Activated naive CD8-positive, alpha-beta T cell treated with anti-CD3 and anti-CD28 coated beads, Interleukin-2, amount 10 ng/mL, durations not matched to agents 7 days and 5 days (primary cell): ENCODE data around the gene SCUBE1. TPM values are rescaled to one million over a fixed set of nuclear protein-coding genes. Genes with fewer than 3 reads are reported as not detected.

Experiments
- ATAC-seq: fragments of 150-1000 bp; cut with Tn5 transposase; one replicate; pipeline ENCODE4 v1.10.0; 2021; ENCODE audit warnings: low read depth, moderate library complexity
- POLR2A ChIA-PET: fragments of 350-600 bp; sonication (Branson Sonifier 250); formaldehyde crosslinking; loops from one replicate; lab custom pipeline; 2021; ENCODE audit warnings: antibody characterized with exemption; lab: Charles Lee
- DNase-seq: peaks from one replicate; pipeline ENCODE4 v3.0.0; 2021
- H3K27ac Mint-ChIP-seq: one replicate; pipeline ENCODE4 v1.8.0; 2022; ENCODE audit warnings: mild to moderate bottlenecking, mixed read lengths
- H3K27me3 Mint-ChIP-seq: one replicate; pipeline ENCODE4 v1.8.0; 2022; ENCODE audit warnings: mild to moderate bottlenecking, moderate library complexity, mixed read lengths
- H3K36me3 Mint-ChIP-seq: one replicate; pipeline ENCODE4 v1.8.0; 2021; ENCODE audit warnings: mild to moderate bottlenecking, mixed read lengths
- H3K4me1 Mint-ChIP-seq: one replicate; pipeline ENCODE4 v1.8.0; 2021; ENCODE audit warnings: mixed read lengths
- H3K4me3 Mint-ChIP-seq: one replicate; pipeline ENCODE4 v1.8.0; 2022; ENCODE audit warnings: mild to moderate bottlenecking, moderate library complexity, mixed read lengths
- H3K9me3 Mint-ChIP-seq: one replicate; pipeline ENCODE4 v1.8.0; 2021; ENCODE audit warnings: mixed read lengths
- total RNA-seq, 2 experiments: library from RNA; stranded (reverse); gene quantifications; one replicate each; pipeline ENCODE4 v1.2.3, GENCODE V29; 2021

Gene SCUBE1
- total RNA-seq, 2 experiments from 2014 or later: 0.03 to 0.20 TPM

DNA sequence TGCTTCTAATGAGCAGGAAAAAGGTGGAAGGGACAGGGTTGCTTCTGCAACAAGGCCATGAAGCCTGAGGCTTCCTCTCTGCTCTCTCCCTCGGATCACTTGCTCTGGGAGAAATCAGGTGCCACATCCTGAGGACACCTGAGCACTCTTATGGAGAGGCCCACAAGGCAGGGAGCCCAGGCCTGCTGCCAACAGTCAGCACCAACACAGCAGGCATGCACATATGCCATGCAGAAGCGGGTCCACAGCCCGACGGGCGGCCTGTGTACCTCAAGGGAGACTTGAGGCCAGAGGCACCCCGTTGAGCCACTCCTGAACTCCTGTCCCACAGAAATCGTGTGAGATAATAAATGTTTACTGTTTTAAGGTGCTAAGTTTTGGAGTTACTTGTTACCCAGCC, 165.7 kb downstream of the SCUBE1 start:
- Mint-ChIP-seq H3K4me1 (no peaks in the 10 kb centered on the region), H3K27me3 (no peaks in the 10 kb centered on the region), H3K27ac (no peak overlapping the region), H3K9me3 (no peaks in the 10 kb centered on the region), H3K36me3 (peaks cover 21% of the 10 kb centered on the region), H3K4me3 (no peak overlapping the region)
- POLR2A ChIA-PET: no interaction called here
- no peak for ATAC-seq
- DNase-seq: no peak

GRCh38 chr22:43176090-43176489, 167.1 kb downstream of the SCUBE1 start:
- H3K4me3 Mint-ChIP-seq: no peak overlapping the region
- no peaks in the 10 kb centered on the region for H3K9me3 Mint-ChIP-seq
- H3K36me3 Mint-ChIP-seq: peaks cover 21% of the 10 kb centered on the region
- H3K27me3 Mint-ChIP-seq: no peaks in the 10 kb centered on the region
- no peak overlapping the region for H3K27ac Mint-ChIP-seq
- ATAC-seq (no peak), DNase-seq (no peak)
- POLR2A ChIA-PET: no interaction called here
- peaks cover 2% of the 10 kb centered on the region for H3K4me1 Mint-ChIP-seq

GRCh38 chr22:43174941-43175531, 168.1 kb downstream of the SCUBE1 start:
- H3K9me3 Mint-ChIP-seq: no peaks in the 10 kb centered on the region
- POLR2A ChIA-PET: no interaction called here
- DNase-seq (no peak), ATAC-seq (no peak)
- H3K27ac Mint-ChIP-seq: no peak overlapping the region
- H3K4me3 Mint-ChIP-seq: no peak overlapping the region
- H3K4me1 Mint-ChIP-seq: peaks cover 6% of the 10 kb centered on the region
- peaks cover 21% of the 10 kb centered on the region for H3K36me3 Mint-ChIP-seq
- no peaks in the 10 kb centered on the region for H3K27me3 Mint-ChIP-seq

DNA sequence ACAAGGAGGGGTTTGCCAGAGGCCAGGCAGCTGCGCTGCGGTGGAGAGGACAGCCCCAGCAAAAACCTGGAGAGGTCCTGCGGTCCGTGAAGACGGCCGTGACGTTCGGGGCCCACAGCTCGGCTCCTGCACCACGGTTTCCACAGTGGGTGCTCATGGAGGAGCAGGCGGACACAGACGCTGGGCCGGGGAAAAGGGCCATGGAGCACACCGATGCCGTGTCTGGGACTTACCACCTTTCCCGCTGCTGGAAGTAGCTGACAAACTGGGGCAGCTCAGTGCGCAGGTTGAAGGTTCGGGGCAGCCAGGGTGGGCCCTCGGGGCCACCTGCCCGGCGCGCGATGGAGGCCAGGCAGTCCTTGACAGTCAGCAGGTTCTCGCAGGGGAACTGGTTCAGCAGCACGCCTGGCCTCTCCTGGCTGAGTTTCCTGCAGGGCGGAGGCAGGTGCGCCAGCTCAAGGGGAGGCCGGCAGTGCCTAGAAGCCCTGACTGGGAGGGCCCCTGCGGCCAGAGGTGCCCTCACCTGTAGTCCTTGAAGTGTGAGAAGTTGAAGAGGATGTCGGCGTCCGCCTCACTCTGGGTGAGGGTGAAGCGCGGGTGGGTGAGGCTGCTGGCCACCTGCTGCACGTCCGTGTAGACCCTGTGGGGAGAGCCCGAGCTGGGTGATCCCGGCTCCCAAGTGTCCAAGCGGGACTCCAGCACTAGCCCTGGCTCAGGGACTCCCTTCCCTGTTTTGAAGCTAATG, 169.0 kb downstream of the SCUBE1 start:
- no peak for ATAC-seq
- H3K36me3 Mint-ChIP-seq: peaks cover 14% of the 10 kb centered on the region
- peaks cover 6% of the 10 kb centered on the region for H3K4me1 Mint-ChIP-seq
- no peaks in the 10 kb centered on the region for H3K27me3 Mint-ChIP-seq
- no peaks in the 10 kb centered on the region for H3K9me3 Mint-ChIP-seq
- no peak for DNase-seq
- H3K27ac Mint-ChIP-seq: no peak overlapping the region
- POLR2A ChIA-PET: no interaction called here
- no peak overlapping the region for H3K4me3 Mint-ChIP-seq

- Mint-ChIP-seq H3K27me3 (no peaks in the 10 kb centered on the region), H3K27ac (no peak overlapping the region), H3K9me3 (no peaks in the 10 kb centered on the region), H3K4me1 (peaks cover 6% of the 10 kb centered on the region), H3K36me3 (peaks cover 9% of the 10 kb centered on the region), H3K4me3 (no peak overlapping the region)
- no peak for DNase-seq
- POLR2A ChIA-PET: no interaction called here
- no peak for ATAC-seq
Observed at GRCh38 chr22:43173566-43173965, 169.6 kb downstream of the SCUBE1 start.

GRCh38 chr22:43172191-43172590, 171.0 kb downstream of the SCUBE1 start:
- no peak for ATAC-seq
- H3K4me3 Mint-ChIP-seq: no peak overlapping the region
- no peaks in the 10 kb centered on the region for H3K9me3 Mint-ChIP-seq
- no peak overlapping the region for H3K27ac Mint-ChIP-seq
- H3K4me1 Mint-ChIP-seq: peaks cover 6% of the 10 kb centered on the region
- H3K36me3 Mint-ChIP-seq: peaks cover 5% of the 10 kb centered on the region
- H3K27me3 Mint-ChIP-seq: no peaks in the 10 kb centered on the region
- POLR2A ChIA-PET: no interaction called here
- DNase-seq: no peak

DNA sequence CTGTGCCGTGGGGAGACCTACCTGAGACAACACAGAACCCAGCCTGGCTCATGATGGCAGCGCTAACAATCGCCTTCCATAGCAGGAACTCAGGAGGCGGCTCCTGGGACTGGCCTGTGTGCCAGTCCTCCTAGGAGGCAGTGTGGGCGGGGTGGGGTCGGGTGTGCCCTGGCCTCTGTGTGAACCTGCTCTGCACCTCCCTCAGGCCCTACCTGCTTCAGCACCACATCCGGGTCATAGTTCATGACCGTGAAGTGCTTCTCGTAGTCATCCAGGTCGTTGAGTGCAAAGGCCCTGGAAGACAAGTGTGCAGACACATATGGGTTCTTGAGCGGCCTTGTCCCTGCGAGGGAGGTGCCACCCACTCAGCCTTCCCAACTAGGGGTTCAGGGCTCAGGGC, 171.6 kb downstream of the SCUBE1 start:
- ATAC-seq (no peak), DNase-seq (no peak)

DNA sequence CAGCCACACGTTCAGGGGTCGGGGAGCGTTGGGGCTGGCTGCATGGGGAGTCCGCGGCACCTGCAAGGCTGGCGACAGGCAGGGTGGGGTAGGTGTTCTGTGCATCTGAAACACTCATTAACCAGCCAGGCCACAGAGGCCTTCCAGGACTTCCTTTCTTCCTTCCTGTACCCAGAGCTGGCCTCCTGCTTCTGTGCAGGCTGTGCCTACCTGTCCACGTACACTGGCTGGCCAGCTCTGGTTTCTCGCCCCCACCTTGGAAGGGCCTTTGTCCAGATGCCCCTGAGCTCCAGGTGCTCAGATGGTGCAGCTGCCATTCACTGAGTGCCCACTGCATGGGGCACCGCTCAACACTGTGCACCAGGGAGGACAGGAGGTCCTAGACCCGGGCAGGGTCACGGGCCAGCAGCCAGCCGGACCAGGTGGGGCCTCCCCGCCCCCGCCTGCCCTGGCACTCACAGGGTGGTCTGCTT, 172.1 kb downstream of the SCUBE1 start:
- Mint-ChIP-seq H3K4me3 (no peak overlapping the region), H3K27ac (peak overlapping the region; percentile 56), H3K4me1 (peaks cover 6% of the 10 kb centered on the region), H3K9me3 (no peaks in the 10 kb centered on the region), H3K36me3 (peaks cover 3% of the 10 kb centered on the region), H3K27me3 (no peaks in the 10 kb centered on the region)
- no peak for ATAC-seq
- POLR2A ChIA-PET: no interaction called here
- no peak for DNase-seq

More for the DNA sequence above, 171.6 kb downstream of the SCUBE1 start:
- Mint-ChIP-seq H3K36me3 (peaks cover 5% of the 10 kb centered on the region), H3K9me3 (no peaks in the 10 kb centered on the region), H3K4me3 (no peak overlapping the region), H3K27ac (peak overlapping the region; percentile 45), H3K27me3 (no peaks in the 10 kb centered on the region), H3K4me1 (peaks cover 6% of the 10 kb centered on the region)
- POLR2A ChIA-PET: no interaction called here

DNA sequence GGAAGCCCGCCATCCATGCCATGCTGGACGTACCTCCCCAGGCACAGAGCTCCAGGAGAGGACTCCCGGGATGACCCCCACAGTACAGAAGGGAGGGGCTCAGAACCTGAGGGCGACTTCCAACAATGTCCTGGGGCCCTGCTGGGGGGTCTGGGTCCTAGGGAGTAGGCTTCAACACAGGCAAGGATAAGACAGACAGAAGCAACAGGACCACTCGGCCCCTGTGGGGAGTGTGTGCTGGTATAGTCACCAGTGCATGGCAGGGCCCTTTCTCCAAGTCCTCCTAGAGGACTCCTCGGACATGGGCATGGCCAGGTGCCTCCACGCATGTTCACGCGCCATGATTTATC, 173.1 kb downstream of the SCUBE1 start:
- POLR2A ChIA-PET: interaction anchor here (0.5 kb wide), 1 partner anchor 23 kb away, joined by 3 read pairs; no protein-coding TSS in a partner anchor
- H3K36me3 Mint-ChIP-seq: peaks cover 2% of the 10 kb centered on the region
- H3K27me3 Mint-ChIP-seq: no peaks in the 10 kb centered on the region
- DNase-seq (no peak), ATAC-seq (no peak)
- peaks cover 6% of the 10 kb centered on the region for H3K4me1 Mint-ChIP-seq
- no peaks in the 10 kb centered on the region for H3K9me3 Mint-ChIP-seq
- no peak overlapping the region for H3K27ac Mint-ChIP-seq
- no peak overlapping the region for H3K4me3 Mint-ChIP-seq

- no peaks in the 10 kb centered on the region for H3K9me3 Mint-ChIP-seq
- H3K27ac Mint-ChIP-seq: no peak overlapping the region
- no peak overlapping the region for H3K4me3 Mint-ChIP-seq
- no peak for DNase-seq
- peaks cover 6% of the 10 kb centered on the region for H3K4me1 Mint-ChIP-seq
- ATAC-seq: no peak
- H3K27me3 Mint-ChIP-seq: no peaks in the 10 kb centered on the region
- POLR2A ChIA-PET: no interaction called here
- H3K36me3 Mint-ChIP-seq: peaks cover 2% of the 10 kb centered on the region
Observed at GRCh38 chr22:43169310-43170130, 173.7 kb downstream of the SCUBE1 start.

DNA sequence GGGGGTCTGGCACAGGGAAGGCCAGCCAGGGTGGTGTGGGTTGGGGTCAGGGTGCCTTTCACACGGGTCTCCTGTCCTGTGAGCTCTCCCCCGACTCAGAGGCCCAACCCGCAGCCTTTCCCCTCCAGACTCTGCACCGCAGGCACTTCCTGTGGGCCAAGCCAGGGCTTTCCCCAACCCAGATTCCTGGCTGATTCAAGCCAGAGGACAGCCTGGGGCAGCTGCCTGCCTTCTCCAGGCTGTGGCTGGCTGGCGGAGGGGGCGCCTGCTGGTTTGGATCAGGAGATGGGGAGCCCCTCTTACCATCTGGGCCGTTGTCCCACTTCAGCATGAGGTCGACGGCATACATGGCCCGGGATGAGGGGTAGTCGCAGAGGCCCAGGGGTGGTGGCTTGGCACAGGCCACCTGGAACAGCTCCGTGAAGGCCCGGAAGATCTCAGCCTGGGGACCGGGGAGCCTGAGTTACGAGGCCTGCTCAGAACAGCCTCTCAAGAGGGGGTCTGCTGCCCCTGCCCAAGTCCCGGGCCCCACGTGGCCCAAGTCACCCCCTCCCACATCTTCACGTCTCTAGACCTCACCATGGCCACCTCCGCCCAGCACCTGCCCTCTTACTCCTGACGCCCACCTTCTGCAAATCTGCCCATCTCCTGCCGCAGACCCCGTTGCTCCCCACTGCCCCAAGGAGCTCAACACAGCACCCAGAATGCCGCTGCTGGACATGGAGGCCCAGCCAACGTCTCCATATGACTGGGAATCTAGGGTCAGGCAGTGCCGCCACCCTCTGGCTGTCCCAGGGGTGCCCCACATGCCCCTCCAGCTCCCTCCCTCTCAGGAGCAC, 174.5 kb downstream of the SCUBE1 start:
- Mint-ChIP-seq H3K9me3 (no peaks in the 10 kb centered on the region), H3K36me3 (peaks cover 2% of the 10 kb centered on the region), H3K4me3 (no peak overlapping the region), H3K27me3 (no peaks in the 10 kb centered on the region), H3K4me1 (peaks cover 7% of the 10 kb centered on the region), H3K27ac (no peak overlapping the region)
- DNase-seq: no peak
- POLR2A ChIA-PET: no interaction called here
- ATAC-seq: no peak

DNA sequence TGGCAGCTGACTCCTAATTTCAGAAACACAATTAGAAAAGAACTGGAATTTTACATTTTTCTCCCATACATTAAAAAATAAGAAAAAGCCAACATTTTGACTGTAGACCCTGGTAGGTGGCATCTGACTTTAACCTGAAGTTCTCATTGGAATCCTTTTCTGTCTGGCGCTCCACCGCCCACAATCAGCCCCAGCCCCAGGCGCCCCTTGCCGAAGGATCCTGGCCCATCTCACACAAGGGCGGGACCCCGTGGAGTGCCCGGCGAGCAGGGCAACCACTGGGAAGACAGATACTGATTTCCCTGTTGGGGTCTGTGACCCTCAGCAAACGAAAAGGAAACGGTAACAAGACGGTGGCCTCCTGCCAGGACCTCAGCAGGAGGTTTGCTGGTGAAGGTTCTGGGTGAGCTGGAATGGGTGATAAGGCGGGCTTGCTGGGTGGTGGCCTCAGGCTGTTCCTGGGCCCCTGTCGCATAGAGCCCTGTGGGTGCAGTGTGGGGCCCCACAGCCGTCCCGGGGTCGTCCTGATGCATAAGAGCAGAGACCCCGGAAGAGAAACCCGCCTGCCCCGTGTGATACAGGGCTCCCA, 176.1 kb downstream of the SCUBE1 start:
- Mint-ChIP-seq H3K27me3 (no peaks in the 10 kb centered on the region), H3K4me3 (no peak overlapping the region), H3K4me1 (peaks cover 7% of the 10 kb centered on the region), H3K9me3 (no peaks in the 10 kb centered on the region), H3K27ac (no peak overlapping the region), H3K36me3 (no peaks in the 10 kb centered on the region)
- no peak for ATAC-seq
- DNase-seq: no peak
- POLR2A ChIA-PET: no interaction called here
